Tibial nerve (tissue), 4 donors: Measurements from ENCODE around the gene PARD6G. TPM values are rescaled to one million over a fixed set of nuclear protein-coding genes. Genes with fewer than 3 reads are reported as not detected.

Experiments
- DNase-seq, 2 donors: peaks; one replicate each; pipeline ENCODE4 v3.0.0-alpha.2; 2019; ENCODE audit warnings: low spot score in 2 of 2
- H3K27ac ChIP-seq, 4 donors: fragments of 200-600 bp; sonication (generic) in 3 of 4; one replicate each; pipeline ENCODE4 v1.5.1; 2017 to 2019; ENCODE audit warnings: mild to moderate bottlenecking in 1 of 4
- H3K27me3 ChIP-seq, 2 donors: fragments of 200-600 bp; sonication (generic) in 1 of 2; one replicate each; pipeline versions ENCODE4 v1.5.1 to v1.6.0; 2017 to 2019
- H3K36me3 ChIP-seq, 3 donors: fragments of 200-600 bp; sonication (generic); one replicate each; pipeline ENCODE4 v1.5.1; 2018 to 2019
- H3K4me1 ChIP-seq, 4 donors: fragments of 200-600 bp; sonication (generic) in 3 of 4; one replicate each; pipeline ENCODE4 v1.5.1; 2017 to 2019
- H3K4me3 ChIP-seq, 4 donors: fragments of 200-600 bp; sonication (generic) in 3 of 4; one replicate each; pipeline ENCODE4 v1.5.1; 2017 to 2019; ENCODE audit warnings: mild to moderate bottlenecking in 1 of 4, moderate library complexity in 1 of 4
- H3K9me3 ChIP-seq, 4 donors: fragments of 200-600 bp; sonication (generic) in 3 of 4; one replicate each; pipeline ENCODE4 v1.5.1; 2017 to 2019
- CTCF ChIP-seq, 5 experiments: fragments of 200-600 bp in 3 of 5; fragments of 450-650 bp in 2 of 5; sonication (generic) in 3 of 5; IDR thresholded peaks; one replicate each; pipeline ENCODE4 v1.5.1; 2016 to 2019; ENCODE audit warnings: antibody characterized with exemption in 5 of 5, mild to moderate bottlenecking in 3 of 5, moderate library complexity in 2 of 5
- EP300 ChIP-seq, 2 donors: sonication (generic); formaldehyde crosslinking; IDR thresholded peaks; one replicate each; pipeline ENCODE4 v1.6.1; 2017; ENCODE audit warnings: antibody characterized with exemption in 2 of 2, mild to moderate bottlenecking in 1 of 2
- POLR2A ChIP-seq, 2 donors: fragments of 450-650 bp; IDR thresholded peaks; one replicate each; pipeline ENCODE4 v1.6.1; 2017; ENCODE audit warnings: antibody characterized with exemption in 2 of 2, mild to moderate bottlenecking in 2 of 2, moderate library complexity in 2 of 2
- WGBS, 2 donors: methylation state at CpG; one replicate each; pipeline ENCODE4 v1.1.5; 2018; 5-methylcytosine and 5-hydroxymethylcytosine counted together
- total RNA-seq, 4 donors: library from RNA; depleted of rRNA; stranded (reverse); fragments of >200 nt; gene quantifications; one replicate each; pipeline ENCODE4 v1.1.0, GENCODE V29; 2016

PARD6G gene
- total RNA-seq, 4 donors from 2014 or later = 10.2 to 10.7 (median 10.4) TPM

- H3K4me1 ChIP-seq = peaks cover 0 to 17% (median 6%) of the 10 kb centered on the region in 4 donors
- no peak overlapping the region for H3K4me3 ChIP-seq
- H3K27ac ChIP-seq = no peak overlapping the region
- WGBS, 2 donors = 72 to 76% methylated on average over 6 of the region's 6 CpGs
- no peaks in the 10 kb centered on the region for H3K27me3 ChIP-seq
- no peaks in the 10 kb centered on the region for H3K9me3 ChIP-seq
- H3K36me3 ChIP-seq = no peaks in the 10 kb centered on the region
- TF ChIP-seq POLR2A (IDR thresholded peaks at IDR 0.05) (no peak), CTCF (IDR thresholded peaks at IDR 0.05) (no peak), EP300 (IDR thresholded peaks at IDR 0.05) (no peak)
- DNase-seq = no peak
Measured at GRCh38 chr18:80250740-80251364, 3.5 kb upstream of the PARD6G start.

- H3K27me3 ChIP-seq = no peaks in the 10 kb centered on the region
Measured at GRCh38 chr18:80249217-80250093, 2.1 kb upstream of the PARD6G start.

GRCh38 chr18:80246445-80247392, 595 bp downstream of the PARD6G start:
- H3K27me3 ChIP-seq = no peaks in the 10 kb centered on the region
- no peaks in the 10 kb centered on the region for H3K36me3 ChIP-seq
- H3K9me3 ChIP-seq = no peaks in the 10 kb centered on the region
- H3K4me1 ChIP-seq = peaks cover 0 to 17% (median 6%) of the 10 kb centered on the region in 4 donors
- WGBS, 2 donors = 1 to 3% methylated on average over 16 to 75 of the region's 106 CpGs
- TF ChIP-seq POLR2A (IDR thresholded peaks at IDR 0.05) = no peak
- no peak for TF ChIP-seq CTCF (IDR thresholded peaks at IDR 0.05)
- no peak for DNase-seq
- peak overlapping the region; percentile 55 to 94 (median 70) for H3K4me3 ChIP-seq
- H3K27ac ChIP-seq = peak overlapping the region; percentile 50 to 82 (median 70)

More at GRCh38 chr18:80249217-80250093, 2.1 kb upstream of the PARD6G start:
- H3K4me1 ChIP-seq = peaks cover 0 to 17% (median 6%) of the 10 kb centered on the region in 4 donors
- H3K27ac ChIP-seq = no peak overlapping the region
- H3K4me3 ChIP-seq = no peak overlapping the region
- WGBS, 2 donors = 57 to 65% methylated on average over 7 of the region's 7 CpGs
- H3K36me3 ChIP-seq = no peaks in the 10 kb centered on the region
- TF ChIP-seq CTCF (IDR thresholded peaks at IDR 0.05) = no peak
- no peak for TF ChIP-seq POLR2A (IDR thresholded peaks at IDR 0.05)
- no peak for TF ChIP-seq EP300 (IDR thresholded peaks at IDR 0.05)
- no peaks in the 10 kb centered on the region for H3K9me3 ChIP-seq
- DNase-seq = no peak

GRCh38 chr18:80245781-80246444, 1.4 kb downstream of the PARD6G start:
- H3K27me3 ChIP-seq = no peaks in the 10 kb centered on the region
- peaks cover 0 to 17% (median 6%) of the 10 kb centered on the region in 4 donors for H3K4me1 ChIP-seq
- H3K27ac ChIP-seq = peak overlapping the region in 3 of 4 donors; percentile 58 to 82 (median 81)
- DNase-seq = no peak
- H3K4me3 ChIP-seq = peak overlapping the region; percentile 55 to 94 (median 70)
- 24 to 25% methylated on average over 23 to 27 of the region's 31 CpGs for whole genome bisulfite sequencing, 2 donors
- no peak for TF ChIP-seq EP300 (IDR thresholded peaks at IDR 0.05)
- no peak for TF ChIP-seq POLR2A (IDR thresholded peaks at IDR 0.05)
- no peak for TF ChIP-seq CTCF (IDR thresholded peaks at IDR 0.05)
- H3K36me3 ChIP-seq = no peaks in the 10 kb centered on the region
- no peaks in the 10 kb centered on the region for H3K9me3 ChIP-seq
